Activated CD8-positive, alpha-beta T cell treated with anti-CD3 and anti-CD28 coated beads for 36 hours (primary cell): ENCODE results near the gene GSTT4. TPM values are rescaled to one million over a fixed set of nuclear protein-coding genes. Genes with fewer than 3 reads are reported as not detected.
"Not testable (repeated sequence)": the region's sequence is repeated elsewhere in the genome, so short reads cannot be mapped to it uniquely, and the experiment has no call there.

Experiments
- ATAC-seq: fragments of 200-7000 bp; cut with Tn5 transposase; one replicate; pipeline ENCODE4 v1.10.0; 2021; ENCODE audit warnings: mild to moderate bottlenecking, moderate library complexity
- CTCF ChIA-PET: fragments of 350-600 bp; sonication (Branson Sonifier 250); formaldehyde crosslinking; loops from one replicate; lab custom pipeline; 2021; ENCODE audit warnings: antibody characterized with exemption; lab: Charles Lee
- POLR2A ChIA-PET: fragments of 350-600 bp; sonication (Branson Sonifier 250); formaldehyde crosslinking; loops from one replicate; lab custom pipeline; 2021; ENCODE audit warnings: antibody characterized with exemption; lab: Charles Lee
- DNase-seq: peaks from one replicate; pipeline ENCODE4 v3.0.0-alpha.2; 2020
- H3K27ac Mint-ChIP-seq: one replicate; pipeline ENCODE4 v1.8.0; 2021; ENCODE audit warnings: mild to moderate bottlenecking, mixed read lengths
- H3K27me3 Mint-ChIP-seq: one replicate; pipeline ENCODE4 v1.8.0; 2021; ENCODE audit warnings: mixed read lengths
- H3K36me3 Mint-ChIP-seq: one replicate; pipeline ENCODE4 v1.8.0; 2021; ENCODE audit warnings: low read depth, mixed read lengths
- H3K4me1 Mint-ChIP-seq: one replicate; pipeline ENCODE4 v1.8.0; 2021; ENCODE audit warnings: low read depth, mixed read lengths
- H3K4me3 Mint-ChIP-seq: one replicate; pipeline ENCODE4 v1.8.0; 2021; ENCODE audit warnings: mild to moderate bottlenecking, moderate library complexity, mixed read lengths
- H3K9me3 Mint-ChIP-seq: one replicate; pipeline ENCODE4 v1.8.0; 2021; ENCODE audit warnings: mixed read lengths
- intact Hi-C: fragments of 100-400 bp; cut with micrococcal nuclease; formaldehyde crosslinking; loops from one replicate; pipeline ENCODE4 v1.10.0; 2022
- total RNA-seq, 2 experiments: library from RNA; stranded (reverse); gene quantifications; one replicate each; pipeline ENCODE4 v1.2.3, GENCODE V29; 2021
- TF ChIP-seq, protein P1 (sequence below): fragments of 200-600 bp; IDR thresholded peaks from one replicate; pipeline ENCODE4 v1.8.0; 2022; ENCODE audit warnings: antibody characterized with exemption, mild to moderate bottlenecking

GSTT4 gene
- total RNA-seq, 2 experiments from 2014 or later: not detected

DNA sequence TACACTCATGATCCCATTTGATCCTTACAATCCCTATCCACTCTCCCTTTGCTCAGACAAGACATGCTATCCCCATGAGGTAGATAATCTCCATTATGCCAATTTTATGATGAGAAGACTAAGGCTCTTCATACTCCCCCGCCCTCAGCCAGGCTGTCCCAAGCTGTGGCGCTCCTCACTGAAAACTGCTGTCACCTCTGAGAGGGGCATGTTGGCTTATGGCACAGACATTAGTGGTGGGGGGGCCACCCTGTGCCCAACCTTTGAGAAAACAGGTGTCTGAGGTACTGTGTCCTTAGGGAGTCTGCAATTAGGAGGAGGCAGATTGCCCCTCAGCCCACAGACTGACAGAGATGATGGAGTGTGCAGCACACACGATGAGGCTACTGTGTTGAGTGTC is 36.2 kb downstream of the GSTT4 start:
- no peak overlapping the region for H3K4me3 Mint-ChIP-seq
- TF ChIP-seq, protein P1, sequence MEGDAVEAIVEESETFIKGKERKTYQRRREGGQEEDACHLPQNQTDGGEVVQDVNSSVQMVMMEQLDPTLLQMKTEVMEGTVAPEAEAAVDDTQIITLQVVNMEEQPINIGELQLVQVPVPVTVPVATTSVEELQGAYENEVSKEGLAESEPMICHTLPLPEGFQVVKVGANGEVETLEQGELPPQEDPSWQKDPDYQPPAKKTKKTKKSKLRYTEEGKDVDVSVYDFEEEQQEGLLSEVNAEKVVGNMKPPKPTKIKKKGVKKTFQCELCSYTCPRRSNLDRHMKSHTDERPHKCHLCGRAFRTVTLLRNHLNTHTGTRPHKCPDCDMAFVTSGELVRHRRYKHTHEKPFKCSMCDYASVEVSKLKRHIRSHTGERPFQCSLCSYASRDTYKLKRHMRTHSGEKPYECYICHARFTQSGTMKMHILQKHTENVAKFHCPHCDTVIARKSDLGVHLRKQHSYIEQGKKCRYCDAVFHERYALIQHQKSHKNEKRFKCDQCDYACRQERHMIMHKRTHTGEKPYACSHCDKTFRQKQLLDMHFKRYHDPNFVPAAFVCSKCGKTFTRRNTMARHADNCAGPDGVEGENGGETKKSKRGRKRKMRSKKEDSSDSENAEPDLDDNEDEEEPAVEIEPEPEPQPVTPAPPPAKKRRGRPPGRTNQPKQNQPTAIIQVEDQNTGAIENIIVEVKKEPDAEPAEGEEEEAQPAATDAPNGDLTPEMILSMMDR: no peak
- ATAC-seq: no peak
- peaks cover 21% of the 10 kb centered on the region for H3K4me1 Mint-ChIP-seq
- intact Hi-C loops: no loop called here
- no peak overlapping the region for H3K27ac Mint-ChIP-seq
- POLR2A ChIA-PET: no interaction called here
- H3K27me3 Mint-ChIP-seq: no peaks in the 10 kb centered on the region
- H3K9me3 Mint-ChIP-seq: no peaks in the 10 kb centered on the region
- no peak for DNase-seq
- H3K36me3 Mint-ChIP-seq: peaks cover 28% of the 10 kb centered on the region
- CTCF ChIA-PET: no interaction called here

DNA sequence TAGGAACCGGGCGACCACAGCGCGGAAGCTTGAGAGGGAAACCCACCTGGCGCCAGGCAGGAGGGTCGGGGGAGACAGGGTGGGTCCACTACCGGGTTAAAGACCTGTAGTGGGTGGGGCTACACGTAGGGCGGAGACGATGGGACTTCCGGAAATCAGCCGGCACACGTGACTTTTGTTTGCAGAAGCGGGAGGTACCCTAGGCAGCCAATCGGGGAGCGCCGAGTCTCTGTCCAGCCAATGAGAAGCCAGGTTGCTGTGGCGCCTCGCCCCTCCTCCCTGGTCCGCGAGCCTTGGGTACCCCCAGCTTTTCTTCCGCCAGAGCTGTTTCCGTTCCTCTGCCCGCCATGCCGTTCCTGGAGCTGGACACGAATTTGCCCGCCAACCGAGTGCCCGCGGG is 38.7 kb downstream of the GSTT4 start, which contains the start of gene DDTL:
Gene DDTL (plus strand): TSS at position 321 of the 400 bp plus-strand sequence. CDS start 27 bp downstream, at position 348.
- POLR2A ChIA-PET, intact Hi-C loops, H3K27me3 Mint-ChIP-seq, H3K4me3 Mint-ChIP-seq, DNase-seq, H3K9me3 Mint-ChIP-seq, CTCF ChIA-PET, H3K27ac Mint-ChIP-seq: not testable (repeated sequence)
- H3K4me1 Mint-ChIP-seq: peaks cover 16% of the 10 kb centered on the region
- peaks cover 23% of the 10 kb centered on the region for H3K36me3 Mint-ChIP-seq
- ATAC-seq: peak; percentile 98

DNA sequence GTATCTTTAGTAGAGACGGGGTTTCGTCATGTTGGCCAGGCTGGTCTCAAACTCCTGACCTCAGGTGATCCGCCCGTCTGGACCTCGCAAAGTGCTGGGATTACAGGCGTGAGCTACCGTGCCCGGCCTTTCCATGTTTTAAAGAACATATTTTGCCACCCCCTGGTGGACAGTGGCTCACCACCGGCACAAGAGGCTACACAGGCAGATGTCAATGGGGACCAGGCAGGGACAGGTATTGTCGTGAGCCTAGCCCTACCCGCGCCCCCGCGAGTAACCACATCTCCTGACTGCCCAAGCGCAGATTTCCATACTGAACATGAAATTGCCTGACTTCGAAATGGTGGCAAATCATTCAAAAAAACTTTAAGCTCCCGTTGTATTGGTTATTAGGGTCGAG is 39.2 kb downstream of the GSTT4 start:
- H3K27me3 Mint-ChIP-seq, H3K9me3 Mint-ChIP-seq, POLR2A ChIA-PET, DNase-seq, intact Hi-C loops, H3K27ac Mint-ChIP-seq, CTCF ChIA-PET, H3K4me3 Mint-ChIP-seq: not testable (repeated sequence)
- ATAC-seq: peak; percentile 38
- Mint-ChIP-seq H3K4me1 (peaks cover 12% of the 10 kb centered on the region), H3K36me3 (peaks cover 18% of the 10 kb centered on the region)

DNA sequence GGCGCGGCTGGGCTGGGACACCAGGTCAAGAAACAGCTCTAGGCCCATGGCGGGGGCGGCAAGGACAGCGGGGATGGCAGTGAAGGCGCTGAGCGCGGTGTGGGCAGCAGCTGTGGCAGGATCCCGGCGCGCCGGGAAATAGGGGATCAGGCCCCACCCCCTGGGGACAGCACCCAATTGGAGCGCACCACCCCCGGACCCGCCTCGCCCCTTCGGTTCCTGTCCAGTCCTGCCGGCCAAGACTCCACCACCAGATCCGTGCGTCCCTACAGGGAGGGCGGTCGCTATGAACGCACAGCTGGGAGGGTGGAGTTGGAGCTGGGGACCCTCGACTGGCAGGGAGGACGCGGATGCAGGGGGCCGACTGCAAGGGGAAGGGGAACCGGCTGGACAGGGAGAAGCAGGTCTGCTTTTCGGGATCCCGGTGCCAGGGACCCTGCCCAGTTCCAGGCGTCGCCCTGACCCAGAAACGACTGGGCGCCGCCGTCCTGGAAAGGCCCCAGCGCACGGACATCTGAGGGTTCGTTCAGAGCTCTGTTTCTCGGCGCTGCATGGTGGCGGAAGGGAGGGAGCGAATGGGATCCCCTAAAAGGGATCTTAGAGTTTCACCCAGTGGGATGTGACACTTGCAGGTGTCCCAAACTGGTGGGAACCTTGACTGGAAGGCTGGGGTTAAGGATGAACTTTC is 44.0 kb downstream of the GSTT4 start, which contains the start of gene GSTT2B:
Gene GSTT2B (minus strand): TSS at position 112 of the 688 bp plus-strand sequence. CDS start 64 bp downstream, at position 48.
- H3K27me3 Mint-ChIP-seq, H3K27ac Mint-ChIP-seq, CTCF ChIA-PET, intact Hi-C loops, H3K36me3 Mint-ChIP-seq, POLR2A ChIA-PET, H3K4me3 Mint-ChIP-seq, H3K4me1 Mint-ChIP-seq, H3K9me3 Mint-ChIP-seq, DNase-seq, ATAC-seq: not testable (repeated sequence)

DNA sequence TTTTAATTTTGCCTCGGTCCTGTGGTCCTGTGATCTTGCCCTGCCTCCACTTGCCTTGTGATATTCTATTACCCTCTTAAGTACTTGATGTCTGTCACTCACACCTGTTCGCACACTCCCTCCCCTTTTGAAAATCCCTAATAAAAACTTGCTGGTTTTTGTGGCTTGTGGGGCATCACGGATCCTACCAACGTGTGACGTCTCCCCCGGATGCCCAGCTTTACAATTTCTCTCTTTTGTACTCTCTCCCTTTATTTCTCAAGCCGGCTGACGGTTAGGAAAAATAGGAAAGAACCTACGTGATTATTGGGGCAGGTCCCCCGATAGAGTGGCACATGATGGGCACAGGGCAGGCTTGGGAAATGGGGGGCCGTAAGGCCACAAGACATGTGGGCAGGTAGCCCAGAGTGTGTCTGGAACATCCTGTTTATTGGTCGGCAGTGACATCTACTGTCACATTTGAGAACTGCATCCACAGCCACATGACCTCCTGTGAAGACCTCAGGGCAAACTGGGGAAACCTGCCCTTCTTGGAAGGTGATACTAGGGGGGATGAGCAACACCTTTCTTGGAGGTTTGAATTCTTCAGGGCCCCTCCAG is 48.9 kb downstream of the GSTT4 start:
- peak; percentile 97 for ATAC-seq
- CTCF ChIA-PET: interaction anchor here (0.6 to 0.9 kb wide), 6 partner anchors 47 to 222 kb away, joined by 3 to 10 read pairs (median 4); no protein-coding TSS in a partner anchor
- POLR2A ChIA-PET: not testable (repeated sequence)

DNA sequence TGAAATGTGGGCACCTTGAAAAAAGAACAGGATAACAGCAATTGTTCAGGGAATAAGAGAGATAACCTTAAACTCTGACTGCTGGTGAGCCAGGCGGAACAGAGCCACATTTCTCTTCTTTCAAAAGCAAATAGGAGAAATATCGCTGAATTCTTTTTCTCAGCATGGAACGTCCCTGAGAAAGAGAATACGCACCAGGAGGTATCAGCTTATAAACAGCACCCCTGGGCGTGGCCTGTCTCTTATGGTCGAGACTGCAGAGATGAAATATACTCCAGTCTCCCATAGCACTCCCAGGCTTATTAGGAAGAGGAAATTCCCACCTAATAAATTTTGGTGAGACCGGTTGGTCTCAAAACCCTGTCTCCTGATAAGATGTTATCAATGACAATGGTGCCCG is 49.4 kb downstream of the GSTT4 start:
- H3K27ac Mint-ChIP-seq, DNase-seq, POLR2A ChIA-PET, H3K27me3 Mint-ChIP-seq, H3K4me3 Mint-ChIP-seq, H3K4me1 Mint-ChIP-seq, H3K9me3 Mint-ChIP-seq, H3K36me3 Mint-ChIP-seq, intact Hi-C loops, ATAC-seq: not testable (repeated sequence)
- CTCF ChIA-PET: interaction anchor here (0.6 to 0.9 kb wide), 6 partner anchors 48 to 223 kb away, joined by 3 to 10 read pairs (median 4); no protein-coding TSS in a partner anchor

More for the DNA sequence above, 48.9 kb downstream of the GSTT4 start:
- intact Hi-C loops, H3K4me3 Mint-ChIP-seq, H3K27me3 Mint-ChIP-seq, H3K9me3 Mint-ChIP-seq, H3K36me3 Mint-ChIP-seq, H3K4me1 Mint-ChIP-seq, H3K27ac Mint-ChIP-seq: not testable (repeated sequence)
- TF ChIP-seq, protein P1: peak; percentile 82
- DNase-seq: peak; percentile 91

DNA sequence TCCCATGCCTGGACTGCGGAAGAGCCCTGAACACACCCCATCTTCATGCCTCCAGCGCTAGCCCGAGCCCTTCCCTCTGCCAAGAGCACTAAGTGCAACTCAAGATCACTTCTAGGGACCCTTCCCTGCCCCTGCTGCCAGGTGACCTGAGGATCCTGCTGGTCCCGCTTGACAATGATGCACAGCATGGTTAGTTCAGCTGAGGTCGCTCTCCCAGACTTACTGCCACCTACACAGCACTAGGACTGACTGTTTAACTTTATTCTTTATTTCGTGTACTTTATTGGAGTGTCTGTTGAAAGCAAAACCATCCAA is 50.3 kb downstream of the GSTT4 start:
- POLR2A ChIA-PET, intact Hi-C loops, H3K27ac Mint-ChIP-seq, CTCF ChIA-PET, H3K27me3 Mint-ChIP-seq, DNase-seq, ATAC-seq, H3K9me3 Mint-ChIP-seq, H3K4me3 Mint-ChIP-seq, H3K36me3 Mint-ChIP-seq, H3K4me1 Mint-ChIP-seq: not testable (repeated sequence)

DNA sequence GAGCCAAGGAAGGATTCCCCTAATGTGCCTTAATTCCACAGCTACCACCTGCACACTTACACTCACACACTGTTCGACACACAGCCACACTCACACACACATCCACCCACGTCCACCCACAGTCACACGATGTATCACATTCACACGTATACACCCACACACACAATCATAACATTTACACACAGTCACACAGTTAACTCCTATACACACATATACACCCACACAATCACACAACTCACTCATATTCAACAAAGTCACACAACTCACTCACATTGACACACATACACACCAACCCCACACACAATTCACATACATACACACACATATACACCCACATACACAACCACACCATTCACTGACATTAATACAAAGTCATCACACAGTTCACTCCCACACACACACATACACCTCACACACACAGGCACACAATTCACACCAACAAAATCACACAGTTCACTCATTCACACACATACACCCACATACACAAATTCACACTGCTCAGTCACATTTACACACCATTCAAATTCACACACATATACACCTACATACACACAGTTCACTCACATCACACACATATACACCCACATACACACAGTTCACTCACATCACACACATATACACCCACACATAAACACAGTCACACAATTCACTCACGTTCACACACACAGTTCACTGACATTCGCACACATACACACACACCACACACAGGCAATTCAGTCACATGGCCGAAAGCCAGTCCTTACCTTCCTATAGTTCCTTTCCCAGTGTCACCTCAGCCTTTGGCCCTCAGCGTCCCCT is 50.9 kb downstream of the GSTT4 start:
- H3K27ac Mint-ChIP-seq, H3K4me3 Mint-ChIP-seq, H3K27me3 Mint-ChIP-seq, H3K9me3 Mint-ChIP-seq, DNase-seq, H3K4me1 Mint-ChIP-seq, intact Hi-C loops, ATAC-seq, H3K36me3 Mint-ChIP-seq, CTCF ChIA-PET, POLR2A ChIA-PET: not testable (repeated sequence)

DNA sequence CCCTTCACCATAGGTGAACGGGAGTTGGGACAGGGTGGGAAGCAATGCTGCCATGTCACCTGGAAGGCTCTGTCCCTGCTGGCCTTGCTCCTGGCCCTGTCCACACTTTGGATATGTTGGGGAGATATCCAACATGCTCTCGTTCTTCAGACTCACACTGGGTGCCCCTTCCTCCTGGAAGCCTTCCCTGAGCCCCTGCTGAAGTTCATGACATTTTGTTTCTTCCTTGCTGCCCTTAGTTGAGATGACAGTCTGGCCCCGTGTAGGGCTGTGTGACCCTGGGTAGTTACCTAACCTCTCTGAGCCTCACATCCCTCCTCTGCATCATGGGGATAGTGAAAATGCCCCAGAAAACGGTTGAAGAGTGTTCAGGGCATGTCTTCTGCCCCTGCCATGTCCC is 51.8 kb downstream of the GSTT4 start:
- ATAC-seq, H3K9me3 Mint-ChIP-seq, intact Hi-C loops: not testable (repeated sequence)

More for the DNA sequence above, 51.8 kb downstream of the GSTT4 start:
- H3K4me1 Mint-ChIP-seq, H3K27me3 Mint-ChIP-seq, H3K4me3 Mint-ChIP-seq, DNase-seq, H3K36me3 Mint-ChIP-seq, POLR2A ChIA-PET, H3K27ac Mint-ChIP-seq, CTCF ChIA-PET: not testable (repeated sequence)
